ENCODE results near the gene DYSF.

DNA sequence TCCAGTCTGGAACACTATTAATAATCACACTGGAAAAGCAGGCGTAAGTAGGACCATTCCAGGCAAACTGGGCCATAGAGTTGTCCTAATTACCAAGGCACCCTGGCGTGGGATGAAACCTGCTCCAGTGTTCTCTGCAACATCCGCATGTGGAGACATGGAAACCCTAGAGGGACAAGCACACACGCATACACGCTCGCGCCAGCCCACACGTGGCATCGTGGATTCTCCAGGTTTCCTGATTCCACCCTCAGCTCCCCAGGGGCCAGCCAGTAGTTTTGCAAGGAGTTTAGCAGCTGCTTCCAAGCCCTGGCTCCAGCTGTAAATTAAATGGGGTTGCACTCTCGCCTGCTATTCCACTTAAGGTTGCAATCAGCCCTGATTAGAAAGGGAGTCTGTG is 127.7 kb downstream of the DYSF start:
- TF ChIP-seq, protein P1, sequence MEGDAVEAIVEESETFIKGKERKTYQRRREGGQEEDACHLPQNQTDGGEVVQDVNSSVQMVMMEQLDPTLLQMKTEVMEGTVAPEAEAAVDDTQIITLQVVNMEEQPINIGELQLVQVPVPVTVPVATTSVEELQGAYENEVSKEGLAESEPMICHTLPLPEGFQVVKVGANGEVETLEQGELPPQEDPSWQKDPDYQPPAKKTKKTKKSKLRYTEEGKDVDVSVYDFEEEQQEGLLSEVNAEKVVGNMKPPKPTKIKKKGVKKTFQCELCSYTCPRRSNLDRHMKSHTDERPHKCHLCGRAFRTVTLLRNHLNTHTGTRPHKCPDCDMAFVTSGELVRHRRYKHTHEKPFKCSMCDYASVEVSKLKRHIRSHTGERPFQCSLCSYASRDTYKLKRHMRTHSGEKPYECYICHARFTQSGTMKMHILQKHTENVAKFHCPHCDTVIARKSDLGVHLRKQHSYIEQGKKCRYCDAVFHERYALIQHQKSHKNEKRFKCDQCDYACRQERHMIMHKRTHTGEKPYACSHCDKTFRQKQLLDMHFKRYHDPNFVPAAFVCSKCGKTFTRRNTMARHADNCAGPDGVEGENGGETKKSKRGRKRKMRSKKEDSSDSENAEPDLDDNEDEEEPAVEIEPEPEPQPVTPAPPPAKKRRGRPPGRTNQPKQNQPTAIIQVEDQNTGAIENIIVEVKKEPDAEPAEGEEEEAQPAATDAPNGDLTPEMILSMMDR (IDR thresholded peaks at IDR 0.05): no peak
- no peak for TF ChIP-seq POLR2A (IDR thresholded peaks at IDR 0.05)

Data from lower leg skin (tissue), 3 donors.